Measurements from ENCODE around the gene MED25. TPM values are rescaled to one million over a fixed set of nuclear protein-coding genes. Genes with fewer than 3 reads are reported as not detected.

Gene MED25
- polyA plus RNA-seq, 1 of the 3 experiments (the other 2 are of a cell fraction) = 30.2 TPM

DNA sequence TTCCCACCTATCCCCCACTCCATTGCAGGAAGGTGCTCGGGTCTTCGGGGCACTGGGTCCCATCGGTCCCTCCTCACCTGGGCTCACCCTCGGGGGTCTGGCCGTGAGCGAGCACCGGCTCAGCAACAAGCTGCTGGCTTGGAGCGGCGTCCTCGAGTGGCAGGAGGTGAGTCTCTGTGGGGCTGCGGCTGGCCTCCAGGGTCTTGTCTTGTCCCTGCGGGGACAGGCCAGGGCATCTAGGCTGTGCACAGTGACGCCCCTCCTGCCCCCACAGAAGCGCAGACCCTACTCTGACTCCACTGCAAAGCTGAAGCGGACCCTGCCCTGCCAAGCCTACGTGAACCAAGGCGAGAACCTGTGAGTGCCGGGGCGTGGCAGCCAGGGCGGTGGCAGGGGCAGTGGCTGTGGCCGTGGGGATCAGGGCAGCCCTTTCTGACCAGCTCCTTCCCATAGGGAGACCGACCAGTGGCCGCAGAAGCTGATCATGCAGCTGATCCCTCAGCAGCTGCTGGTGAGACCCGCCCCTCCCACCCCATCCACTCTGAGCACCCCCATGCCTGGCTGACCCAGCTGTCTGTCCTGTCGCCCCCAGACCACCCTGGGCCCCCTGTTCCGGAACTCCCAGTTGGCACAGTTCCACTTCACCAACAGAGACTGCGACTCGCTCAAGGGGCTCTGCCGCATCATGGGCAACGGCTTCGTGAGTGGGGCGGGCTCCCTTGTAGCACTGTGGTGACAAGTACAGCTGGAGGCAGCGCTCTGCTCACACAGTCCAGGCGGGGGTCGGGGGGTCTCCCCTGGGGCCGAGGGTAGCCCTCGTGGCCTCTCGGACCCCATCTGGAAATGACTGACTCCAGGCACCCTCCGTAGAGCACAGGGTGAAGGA is 36.5 kb downstream of the MED25 start:
- H3K4me1 ChIP-seq (ENCODE audit: control insufficient read depth in 1 of 2, insufficient read depth in 2 of 2, low read depth in 1 of 2, low read length in 1 of 2) = peaks cover 13 to 30% of the 10 kb centered on the region in 2 experiments; a peak in 3 of 4 replicates
- H3K9me2 ChIP-seq = no peaks in the 10 kb centered on the region
- WGBS (ENCODE audit: low lambda C conversion rate) = 87% methylated on average over 8 of the region's 39 CpGs
- DNase-seq = no peak
- ChIA-PET CTCF (interaction anchor here (0.6 to 4.2 kb wide), 3 partner anchors 9 to 51 kb away, joined by 4 to 20 read pairs (median 4); no protein-coding TSS in a partner anchor), POLR2A (interaction anchor here (1.3 kb wide), 1 partner anchor 11 kb away, joined by 3 read pairs; no protein-coding TSS in a partner anchor)
- H3K27ac ChIP-seq (ENCODE audit: low read depth in 2 of 2, low read length in 1 of 2) = no peak overlapping the region; a peak in 1 of 4 replicates
- H2AFZ ChIP-seq (ENCODE audit: low read depth) = no peak overlapping the region
- peaks cover 44% of the 10 kb centered on the region for H3K79me2 ChIP-seq (ENCODE audit: insufficient read depth)
- H3K27me3 ChIP-seq (ENCODE audit: insufficient read depth) = no peaks in the 10 kb centered on the region
- TF ChIP-seq SIN3A (IDR thresholded peaks at IDR 0.05; ENCODE audit: borderline replicate concordance, low read depth, low read length) = 0 out of 2 replicates have a peak, but pooled peaks have one; percentile 4
- TF ChIP-seq, protein P1, sequence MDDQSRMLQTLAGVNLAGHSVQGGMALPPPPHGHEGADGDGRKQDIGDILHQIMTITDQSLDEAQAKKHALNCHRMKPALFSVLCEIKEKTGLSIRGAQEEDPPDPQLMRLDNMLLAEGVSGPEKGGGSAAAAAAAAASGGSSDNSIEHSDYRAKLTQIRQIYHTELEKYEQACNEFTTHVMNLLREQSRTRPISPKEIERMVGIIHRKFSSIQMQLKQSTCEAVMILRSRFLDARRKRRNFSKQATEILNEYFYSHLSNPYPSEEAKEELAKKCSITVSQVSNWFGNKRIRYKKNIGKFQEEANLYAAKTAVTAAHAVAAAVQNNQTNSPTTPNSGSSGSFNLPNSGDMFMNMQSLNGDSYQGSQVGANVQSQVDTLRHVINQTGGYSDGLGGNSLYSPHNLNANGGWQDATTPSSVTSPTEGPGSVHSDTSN (IDR thresholded peaks at IDR 0.05) = peak; percentile 4; the same call in 1 of the 2 replicates
- TF ChIP-seq, protein P2, sequence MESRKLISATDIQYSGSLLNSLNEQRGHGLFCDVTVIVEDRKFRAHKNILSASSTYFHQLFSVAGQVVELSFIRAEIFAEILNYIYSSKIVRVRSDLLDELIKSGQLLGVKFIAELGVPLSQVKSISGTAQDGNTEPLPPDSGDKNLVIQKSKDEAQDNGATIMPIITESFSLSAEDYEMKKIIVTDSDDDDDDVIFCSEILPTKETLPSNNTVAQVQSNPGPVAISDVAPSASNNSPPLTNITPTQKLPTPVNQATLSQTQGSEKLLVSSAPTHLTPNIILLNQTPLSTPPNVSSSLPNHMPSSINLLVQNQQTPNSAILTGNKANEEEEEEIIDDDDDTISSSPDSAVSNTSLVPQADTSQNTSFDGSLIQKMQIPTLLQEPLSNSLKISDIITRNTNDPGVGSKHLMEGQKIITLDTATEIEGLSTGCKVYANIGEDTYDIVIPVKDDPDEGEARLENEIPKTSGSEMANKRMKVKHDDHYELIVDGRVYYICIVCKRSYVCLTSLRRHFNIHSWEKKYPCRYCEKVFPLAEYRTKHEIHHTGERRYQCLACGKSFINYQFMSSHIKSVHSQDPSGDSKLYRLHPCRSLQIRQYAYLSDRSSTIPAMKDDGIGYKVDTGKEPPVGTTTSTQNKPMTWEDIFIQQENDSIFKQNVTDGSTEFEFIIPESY (IDR thresholded peaks at IDR 0.05; ENCODE audit: borderline replicate concordance, low read depth) = no peak
- H3K9me3 ChIP-seq = no peaks in the 10 kb centered on the region
- H3K4me2 ChIP-seq = no peak overlapping the region
- H3K4me3 ChIP-seq (ENCODE audit: low read depth in 2 of 2, low read length in 1 of 2) = no peak overlapping the region
- peaks cover 67% of the 10 kb centered on the region for H4K20me1 ChIP-seq (ENCODE audit: insufficient read depth)
- no peak overlapping the region for H3K9ac ChIP-seq
- H3F3A ChIP-seq (replicated peaks; ENCODE audit: insufficient read depth) = peaks cover 59% of the 10 kb centered on the region
- peaks cover 12 to 30% of the 10 kb centered on the region in 2 experiments for H3K36me3 ChIP-seq (replicated peaks in 1 of 2; ENCODE audit: control insufficient read depth in 1 of 2, insufficient read depth in 2 of 2, low read length in 1 of 2)

DNA sequence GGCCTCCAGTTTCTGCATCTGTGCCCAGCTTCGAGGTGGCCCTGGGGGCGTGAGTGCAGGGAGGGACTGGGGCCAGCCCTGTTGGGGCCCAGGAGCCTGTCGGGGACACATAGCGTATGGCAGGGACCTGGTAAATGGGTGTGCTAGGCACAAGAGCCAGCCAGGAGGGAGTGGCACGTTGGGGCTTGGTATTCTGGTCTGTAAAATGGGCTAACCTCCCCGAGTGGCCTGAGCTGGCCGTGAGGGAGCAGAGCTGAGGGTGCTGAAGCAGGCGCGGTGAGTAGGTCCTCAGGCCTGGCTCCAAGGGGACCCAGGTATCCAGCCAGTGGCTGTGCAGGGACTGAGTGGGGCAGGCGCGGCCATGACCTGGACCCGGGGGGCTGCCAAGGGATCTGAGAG is 37.2 kb downstream of the MED25 start:
- H3K27me3 ChIP-seq (ENCODE audit: insufficient read depth) = no peaks in the 10 kb centered on the region
- ChIA-PET POLR2A (interaction anchor here (1.3 kb wide), 1 partner anchor 10 kb away, joined by 3 read pairs; no protein-coding TSS in a partner anchor), CTCF (interaction anchor here (4.2 kb wide), 1 partner anchor 9 kb away, joined by 20 read pairs; no protein-coding TSS in a partner anchor)
- no peak for DNase-seq
- TF ChIP-seq JUND (IDR thresholded peaks at IDR 0.05) = peak; percentile 8; the same call in 1 of the 2 replicates
- TF ChIP-seq SIN3A (IDR thresholded peaks at IDR 0.05; ENCODE audit: borderline replicate concordance, low read depth, low read length) = 0 out of 2 replicates have a peak, but pooled peaks have one; percentile 6
- TF ChIP-seq, protein P3, sequence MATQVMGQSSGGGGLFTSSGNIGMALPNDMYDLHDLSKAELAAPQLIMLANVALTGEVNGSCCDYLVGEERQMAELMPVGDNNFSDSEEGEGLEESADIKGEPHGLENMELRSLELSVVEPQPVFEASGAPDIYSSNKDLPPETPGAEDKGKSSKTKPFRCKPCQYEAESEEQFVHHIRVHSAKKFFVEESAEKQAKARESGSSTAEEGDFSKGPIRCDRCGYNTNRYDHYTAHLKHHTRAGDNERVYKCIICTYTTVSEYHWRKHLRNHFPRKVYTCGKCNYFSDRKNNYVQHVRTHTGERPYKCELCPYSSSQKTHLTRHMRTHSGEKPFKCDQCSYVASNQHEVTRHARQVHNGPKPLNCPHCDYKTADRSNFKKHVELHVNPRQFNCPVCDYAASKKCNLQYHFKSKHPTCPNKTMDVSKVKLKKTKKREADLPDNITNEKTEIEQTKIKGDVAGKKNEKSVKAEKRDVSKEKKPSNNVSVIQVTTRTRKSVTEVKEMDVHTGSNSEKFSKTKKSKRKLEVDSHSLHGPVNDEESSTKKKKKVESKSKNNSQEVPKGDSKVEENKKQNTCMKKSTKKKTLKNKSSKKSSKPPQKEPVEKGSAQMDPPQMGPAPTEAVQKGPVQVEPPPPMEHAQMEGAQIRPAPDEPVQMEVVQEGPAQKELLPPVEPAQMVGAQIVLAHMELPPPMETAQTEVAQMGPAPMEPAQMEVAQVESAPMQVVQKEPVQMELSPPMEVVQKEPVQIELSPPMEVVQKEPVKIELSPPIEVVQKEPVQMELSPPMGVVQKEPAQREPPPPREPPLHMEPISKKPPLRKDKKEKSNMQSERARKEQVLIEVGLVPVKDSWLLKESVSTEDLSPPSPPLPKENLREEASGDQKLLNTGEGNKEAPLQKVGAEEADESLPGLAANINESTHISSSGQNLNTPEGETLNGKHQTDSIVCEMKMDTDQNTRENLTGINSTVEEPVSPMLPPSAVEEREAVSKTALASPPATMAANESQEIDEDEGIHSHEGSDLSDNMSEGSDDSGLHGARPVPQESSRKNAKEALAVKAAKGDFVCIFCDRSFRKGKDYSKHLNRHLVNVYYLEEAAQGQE (IDR thresholded peaks at IDR 0.05; ENCODE audit: low read depth, low read length) = no peak
- TF ChIP-seq EP300 (IDR thresholded peaks at IDR 0.05; ENCODE audit: borderline replicate concordance in 1 of 2, low read depth in 1 of 2, low read length in 1 of 2) = no peak
- TF ChIP-seq GABPA (IDR thresholded peaks at IDR 0.05; ENCODE audit: low read depth) = no peak
- peaks cover 38% of the 10 kb centered on the region for H3K79me2 ChIP-seq (ENCODE audit: insufficient read depth)
- peaks cover 71% of the 10 kb centered on the region for H4K20me1 ChIP-seq (ENCODE audit: insufficient read depth)
- H3K4me3 ChIP-seq (ENCODE audit: low read depth in 2 of 2, low read length in 1 of 2) = no peak overlapping the region
- no peaks in the 10 kb centered on the region for H3K9me3 ChIP-seq
- H3K4me2 ChIP-seq = no peak overlapping the region
- no peak overlapping the region; a peak in 1 of 4 replicates for H3K27ac ChIP-seq (ENCODE audit: low read depth in 2 of 2, low read length in 1 of 2)
- H3K9ac ChIP-seq = no peak overlapping the region
- peaks cover 61% of the 10 kb centered on the region for H3F3A ChIP-seq (replicated peaks; ENCODE audit: insufficient read depth)
- peaks cover 13 to 24% of the 10 kb centered on the region in 2 experiments; a peak in 3 of 4 replicates for H3K4me1 ChIP-seq (ENCODE audit: control insufficient read depth in 1 of 2, insufficient read depth in 2 of 2, low read depth in 1 of 2, low read length in 1 of 2)
- no peak overlapping the region for H2AFZ ChIP-seq (ENCODE audit: low read depth)
- no peaks in the 10 kb centered on the region for H3K9me2 ChIP-seq
- WGBS (ENCODE audit: low lambda C conversion rate) = 85% methylated on average over 4 of the region's 12 CpGs
- H3K36me3 ChIP-seq (replicated peaks in 1 of 2; ENCODE audit: control insufficient read depth in 1 of 2, insufficient read depth in 2 of 2, low read length in 1 of 2) = peaks cover 9 to 36% of the 10 kb centered on the region in 2 experiments
